GM12874 (cell line): ENCODE results near the gene GIPC2.

Experiments
- TF ChIP-seq, protein P1 (sequence below): IDR thresholded peaks from 2 replicates; pipeline ENCODE4 v1.5.1; 2011; ENCODE audit warnings: low read depth, mild to moderate bottlenecking, control low read depth, low read length, moderate library complexity; ENCODE audit not compliant: insufficient read depth

GIPC2 gene

GRCh38 chr1:78101514-78101913, 55.7 kb downstream of the GIPC2 start:
- TF ChIP-seq, protein P1, sequence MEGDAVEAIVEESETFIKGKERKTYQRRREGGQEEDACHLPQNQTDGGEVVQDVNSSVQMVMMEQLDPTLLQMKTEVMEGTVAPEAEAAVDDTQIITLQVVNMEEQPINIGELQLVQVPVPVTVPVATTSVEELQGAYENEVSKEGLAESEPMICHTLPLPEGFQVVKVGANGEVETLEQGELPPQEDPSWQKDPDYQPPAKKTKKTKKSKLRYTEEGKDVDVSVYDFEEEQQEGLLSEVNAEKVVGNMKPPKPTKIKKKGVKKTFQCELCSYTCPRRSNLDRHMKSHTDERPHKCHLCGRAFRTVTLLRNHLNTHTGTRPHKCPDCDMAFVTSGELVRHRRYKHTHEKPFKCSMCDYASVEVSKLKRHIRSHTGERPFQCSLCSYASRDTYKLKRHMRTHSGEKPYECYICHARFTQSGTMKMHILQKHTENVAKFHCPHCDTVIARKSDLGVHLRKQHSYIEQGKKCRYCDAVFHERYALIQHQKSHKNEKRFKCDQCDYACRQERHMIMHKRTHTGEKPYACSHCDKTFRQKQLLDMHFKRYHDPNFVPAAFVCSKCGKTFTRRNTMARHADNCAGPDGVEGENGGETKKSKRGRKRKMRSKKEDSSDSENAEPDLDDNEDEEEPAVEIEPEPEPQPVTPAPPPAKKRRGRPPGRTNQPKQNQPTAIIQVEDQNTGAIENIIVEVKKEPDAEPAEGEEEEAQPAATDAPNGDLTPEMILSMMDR: no peak

- TF ChIP-seq, protein P1: no peak
Observed at GRCh38 chr1:78102082-78102481, 56.3 kb downstream of the GIPC2 start.

- TF ChIP-seq, protein P1: no peak
Observed at GRCh38 chr1:78102916-78103315, 57.1 kb downstream of the GIPC2 start.

DNA sequence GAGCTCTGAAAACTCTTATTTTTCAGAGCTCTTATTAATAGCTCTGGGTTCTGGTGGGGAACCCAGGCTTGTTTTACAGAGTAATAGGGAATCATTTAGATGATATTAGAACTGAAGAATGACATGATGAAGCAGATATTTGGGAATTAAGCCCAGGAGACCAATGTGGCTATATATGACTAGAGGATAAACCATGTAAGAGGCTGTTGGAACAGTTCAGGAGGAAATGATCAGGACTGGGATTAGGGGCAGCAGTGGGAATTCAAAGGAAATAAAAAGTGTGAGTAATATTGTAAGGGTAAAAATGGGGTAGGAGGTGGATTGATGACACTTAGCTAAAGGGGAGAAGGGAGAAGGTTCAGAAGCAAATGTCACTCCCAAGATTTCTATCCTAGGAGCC, 58.6 kb downstream of the GIPC2 start:
- TF ChIP-seq, protein P1: no peak

DNA sequence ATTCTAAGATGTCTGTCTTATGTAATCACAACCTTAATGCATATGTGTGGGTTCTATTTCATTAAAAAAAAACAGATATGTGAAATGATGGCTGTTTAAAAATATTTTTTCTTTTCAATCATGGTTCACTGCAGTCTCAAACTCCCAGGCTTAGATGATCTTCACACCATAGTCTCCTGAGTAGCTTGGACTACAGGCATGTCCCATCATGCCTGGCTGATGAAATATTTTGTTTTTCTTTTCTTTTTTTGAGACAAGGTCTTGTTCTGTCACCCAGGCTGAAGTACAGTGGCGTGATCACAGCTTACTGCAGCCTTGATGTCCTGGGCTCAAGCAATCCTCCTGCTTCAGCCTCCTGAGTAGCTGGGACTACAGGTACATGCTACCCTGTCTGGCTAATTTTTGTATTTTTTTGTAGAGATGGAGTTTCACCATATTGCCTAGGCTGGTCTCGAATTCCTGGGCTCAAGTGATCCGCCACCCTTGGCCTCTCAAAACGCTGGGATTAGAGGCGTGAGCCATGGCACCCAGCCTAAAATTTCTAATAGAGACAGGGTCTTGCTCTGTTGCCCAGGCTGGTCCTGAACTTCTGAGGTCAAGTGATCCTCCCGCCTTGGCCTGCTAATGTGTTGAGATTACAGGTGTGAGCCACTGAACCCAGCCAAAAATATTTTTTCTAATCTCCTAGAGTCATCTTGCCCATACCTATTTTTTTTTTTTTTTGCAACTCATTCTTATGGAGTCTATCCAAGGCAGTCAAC, 67.6 kb downstream of the GIPC2 start:
- TF ChIP-seq, protein P1: no peak

- TF ChIP-seq, protein P1: peak; percentile 54; the same call in 1 of the 2 replicates
Observed at GRCh38 chr1:78114034-78114956, 68.5 kb downstream of the GIPC2 start.

DNA sequence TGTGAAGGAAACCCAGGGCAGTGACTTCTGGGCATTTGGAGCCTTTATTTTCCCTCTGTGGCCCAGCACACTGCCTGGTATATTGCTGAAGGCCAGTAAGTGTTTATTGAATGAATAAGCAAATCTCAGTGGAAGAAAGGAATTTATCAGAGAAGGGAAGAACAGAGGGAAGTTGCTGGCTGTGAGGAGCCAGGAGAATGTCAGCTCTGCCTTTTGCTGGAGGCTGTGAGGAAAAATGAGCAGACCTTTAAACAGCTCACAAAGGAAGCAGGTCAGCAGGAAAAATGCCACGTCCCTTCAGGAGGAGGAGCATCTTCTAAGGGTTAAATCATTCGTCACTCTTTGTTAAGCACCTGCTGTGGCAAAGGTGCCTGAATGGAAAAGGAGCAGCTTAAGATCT, 75.9 kb downstream of the GIPC2 start:
- TF ChIP-seq, protein P1: no peak
